SU-DHL-6 (cell line): ENCODE measurements around the gene ITPR2.

Experiments
- H2AFZ ChIP-seq: fragments of 200-600 bp; sonication (generic); 2 replicates; pipeline ENCODE4 v1.6.1; 2014; ENCODE audit warnings: low read depth, mild to moderate bottlenecking, moderate library complexity, mixed read lengths, antibody characterized with exemption, low read length; ENCODE audit not compliant: severe bottlenecking
- H3F3A ChIP-seq: fragments of 200-600 bp; shearing (Covaris generic); 2 replicates; pipeline ENCODE4 v1.6.0; 2016; ENCODE audit warnings: antibody characterized with exemption, mild to moderate bottlenecking; ENCODE audit not compliant: insufficient read depth
- H3K27ac ChIP-seq: fragments of 200-600 bp; sonication (generic); 2 replicates; pipeline ENCODE4 v1.5.1; 2016; ENCODE audit warnings: low read depth, mild to moderate bottlenecking, low read length, moderate library complexity, mixed read lengths
- H3K27me3 ChIP-seq: fragments of 200-600 bp; sonication (generic), shearing (Covaris generic); 2 replicates; pipeline ENCODE4 v1.6.0; 2014; ENCODE audit warnings: mild to moderate bottlenecking, low read length
- H3K36me3 ChIP-seq: fragments of 200-600 bp; sonication (generic); 2 replicates; pipeline ENCODE4 v1.6.1; 2014; ENCODE audit warnings: mild to moderate bottlenecking, low read length, mixed read lengths
- H3K4me2 ChIP-seq: fragments of 300-600, 200-600 bp; shearing (Covaris generic), sonication (generic); 2 replicates; pipeline ENCODE4 v1.6.0; 2014; ENCODE audit warnings: low read length, low read depth, mild to moderate bottlenecking; ENCODE audit not compliant: poor library complexity, severe bottlenecking
- H3K4me3 ChIP-seq: fragments of 200-600 bp; sonication (generic); 2 replicates; pipeline ENCODE4 v1.5.1; 2014; ENCODE audit warnings: antibody characterized with exemption, low read length, mild to moderate bottlenecking, mixed read lengths; ENCODE audit not compliant: insufficient read depth, poor library complexity, severe bottlenecking
- H3K79me2 ChIP-seq: fragments of 200-600 bp; sonication (generic); 2 replicates; pipeline ENCODE4 v1.6.1; 2014; ENCODE audit warnings: mild to moderate bottlenecking, low read length, moderate library complexity; ENCODE audit not compliant: insufficient read depth
- H3K9ac ChIP-seq: fragments of 200-600 bp; sonication (generic); 2 replicates; pipeline ENCODE4 v1.7.0; 2014; ENCODE audit warnings: mild to moderate bottlenecking, low read length
- H3K9me2 ChIP-seq: fragments of 200-600 bp; sonication (generic); replicated peaks from 2 replicates; pipeline ENCODE4 v1.6.1; 2014; ENCODE audit warnings: low read length; ENCODE audit not compliant: insufficient read depth
- H3K9me3 ChIP-seq: fragments of 200-600 bp; sonication (generic); 2 replicates; pipeline ENCODE4 v1.6.1; 2014; ENCODE audit warnings: low read length, mixed read lengths; ENCODE audit not compliant: insufficient read depth
- H4K20me1 ChIP-seq: fragments of 200-600 bp; sonication (generic); 2 replicates; pipeline ENCODE4 v1.6.1; 2014; ENCODE audit warnings: low read depth, mild to moderate bottlenecking, antibody characterized with exemption, low read length, moderate library complexity, mixed read lengths
- EZH2phosphoT487 ChIP-seq: fragments of 200-600 bp; sonication (generic), shearing (Covaris generic); conservative IDR thresholded peaks from 2 replicates; pipeline ENCODE4 v1.6.1; 2018; ENCODE audit warnings: mild to moderate bottlenecking, antibody characterized with exemption, low read length, moderate library complexity, mixed read lengths
- TF ChIP-seq, protein P1 (sequence below): fragments of 200-600 bp; sonication (generic); IDR thresholded peaks from one replicate; pipeline ENCODE4 v1.5.1; 2017; ENCODE audit warnings: antibody characterized with exemption, mild to moderate bottlenecking, low read length, moderate library complexity; ENCODE audit not compliant: insufficient read depth, poor library complexity, severe bottlenecking

ITPR2 gene

DNA sequence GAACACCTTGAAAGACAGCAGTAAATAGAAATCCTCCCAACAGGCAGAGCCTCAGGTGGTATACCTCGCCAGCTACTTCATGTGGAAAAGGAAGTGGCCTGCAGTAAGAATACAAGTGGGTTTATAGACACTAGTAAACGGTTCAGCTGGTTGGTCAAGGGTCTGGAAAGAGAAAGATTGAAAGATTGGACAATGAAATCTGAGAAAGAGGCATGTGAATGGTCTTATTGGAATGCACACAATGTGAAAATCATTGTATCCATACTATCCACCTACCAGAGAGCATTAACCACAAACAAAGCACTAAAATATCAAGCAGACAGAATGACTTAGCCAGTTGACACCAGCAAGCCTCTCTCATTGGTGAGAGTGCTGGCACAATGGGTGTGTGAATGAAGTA, 539.4 kb downstream of the ITPR2 start:
- no peak overlapping the region for H3K4me2 ChIP-seq
- no peak overlapping the region for H3K9ac ChIP-seq
- H3K36me3 ChIP-seq = no peaks in the 10 kb centered on the region
- H3K79me2 ChIP-seq = no peaks in the 10 kb centered on the region
- H3K4me3 ChIP-seq = no peak overlapping the region
- H3K9me3 ChIP-seq = no peaks in the 10 kb centered on the region
- H3F3A ChIP-seq = no peaks in the 10 kb centered on the region
- no peak overlapping the region for H3K27ac ChIP-seq
- TF ChIP-seq, protein P1, sequence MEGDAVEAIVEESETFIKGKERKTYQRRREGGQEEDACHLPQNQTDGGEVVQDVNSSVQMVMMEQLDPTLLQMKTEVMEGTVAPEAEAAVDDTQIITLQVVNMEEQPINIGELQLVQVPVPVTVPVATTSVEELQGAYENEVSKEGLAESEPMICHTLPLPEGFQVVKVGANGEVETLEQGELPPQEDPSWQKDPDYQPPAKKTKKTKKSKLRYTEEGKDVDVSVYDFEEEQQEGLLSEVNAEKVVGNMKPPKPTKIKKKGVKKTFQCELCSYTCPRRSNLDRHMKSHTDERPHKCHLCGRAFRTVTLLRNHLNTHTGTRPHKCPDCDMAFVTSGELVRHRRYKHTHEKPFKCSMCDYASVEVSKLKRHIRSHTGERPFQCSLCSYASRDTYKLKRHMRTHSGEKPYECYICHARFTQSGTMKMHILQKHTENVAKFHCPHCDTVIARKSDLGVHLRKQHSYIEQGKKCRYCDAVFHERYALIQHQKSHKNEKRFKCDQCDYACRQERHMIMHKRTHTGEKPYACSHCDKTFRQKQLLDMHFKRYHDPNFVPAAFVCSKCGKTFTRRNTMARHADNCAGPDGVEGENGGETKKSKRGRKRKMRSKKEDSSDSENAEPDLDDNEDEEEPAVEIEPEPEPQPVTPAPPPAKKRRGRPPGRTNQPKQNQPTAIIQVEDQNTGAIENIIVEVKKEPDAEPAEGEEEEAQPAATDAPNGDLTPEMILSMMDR = no peak
- TF ChIP-seq EZH2phosphoT487 = no peak
- no peaks in the 10 kb centered on the region for H3K27me3 ChIP-seq
- no peak overlapping the region for H2AFZ ChIP-seq
- no peaks in the 10 kb centered on the region for H4K20me1 ChIP-seq
- no peaks in the 10 kb centered on the region for H3K9me2 ChIP-seq

DNA sequence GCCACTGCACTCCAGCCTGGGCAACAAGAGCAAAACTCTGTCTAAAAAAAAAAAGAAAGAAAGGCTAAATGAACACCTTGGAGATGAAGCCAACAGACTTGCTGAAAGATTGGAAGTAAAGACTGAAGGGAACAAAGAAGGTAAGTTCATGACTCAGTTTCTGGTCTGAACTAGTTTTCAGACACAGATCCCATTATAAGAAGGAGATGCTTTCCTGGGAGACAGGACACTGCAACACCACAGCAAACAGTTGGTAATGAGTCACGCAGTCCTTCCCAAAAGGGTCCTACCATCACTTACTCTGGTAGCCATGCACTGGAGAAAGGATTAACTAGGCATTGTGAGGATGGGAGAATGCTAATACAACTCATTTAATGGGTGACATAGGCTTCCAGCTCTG, 540.4 kb downstream of the ITPR2 start:
- no peaks in the 10 kb centered on the region for H3K9me3 ChIP-seq

DNA sequence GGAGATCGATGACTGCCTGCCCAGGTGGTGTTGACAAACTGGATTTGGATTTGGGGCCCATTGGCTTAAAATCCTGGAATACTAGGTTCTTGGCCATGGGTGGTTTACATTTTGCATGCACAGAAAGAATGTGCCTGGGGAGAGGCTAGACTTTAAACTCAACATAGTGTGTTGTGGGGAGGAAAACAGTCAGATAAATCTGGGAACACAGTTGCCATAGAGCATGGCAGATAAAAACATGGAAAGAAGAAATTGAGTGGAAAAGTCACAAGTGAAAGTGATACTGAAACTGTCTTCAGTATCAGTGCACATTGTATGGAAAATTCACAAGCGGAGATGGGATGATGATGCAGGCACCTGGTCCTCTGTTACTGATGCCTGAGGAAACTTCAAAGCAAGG, 542.4 kb downstream of the ITPR2 start:
- Histone ChIP-seq H2AFZ (no peak overlapping the region), H3K9ac (no peak overlapping the region), H4K20me1 (no peaks in the 10 kb centered on the region), H3K36me3 (no peaks in the 10 kb centered on the region), H3K27me3 (no peaks in the 10 kb centered on the region), H3K9me3 (no peaks in the 10 kb centered on the region), H3F3A (no peaks in the 10 kb centered on the region), H3K9me2 (no peaks in the 10 kb centered on the region), H3K27ac (no peak overlapping the region), H3K4me2 (no peak overlapping the region), H3K79me2 (no peaks in the 10 kb centered on the region), H3K4me3 (no peak overlapping the region)
- no peak for TF ChIP-seq EZH2phosphoT487
- TF ChIP-seq, protein P1 = no peak

More for the DNA sequence above, 540.4 kb downstream of the ITPR2 start:
- Histone ChIP-seq H3K4me2 (no peak overlapping the region), H4K20me1 (no peaks in the 10 kb centered on the region), H3K9me2 (no peaks in the 10 kb centered on the region), H3K9ac (no peak overlapping the region), H3F3A (no peaks in the 10 kb centered on the region), H3K4me3 (no peak overlapping the region), H3K79me2 (no peaks in the 10 kb centered on the region), H3K36me3 (no peaks in the 10 kb centered on the region), H2AFZ (no peak overlapping the region), H3K27me3 (no peaks in the 10 kb centered on the region), H3K27ac (no peak overlapping the region)
- no peak for TF ChIP-seq EZH2phosphoT487
- TF ChIP-seq, protein P1 = no peak
